GM21367 (cell line): ENCODE measurements around the gene HNF4A.
A peak's percentile ranks its signal among the peaks of the same experiment; 100 is the strongest.
"Not testable (repeated sequence)": the region's sequence is repeated elsewhere in the genome, so short reads cannot be mapped to it uniquely, and the experiment has no call there.

Experiments used
- ATAC-seq: cut with Tn5 transposase; IDR thresholded peaks from one replicate; pipeline ENCODE4 v1.9.1; 2021; ENCODE audit not compliant: unreplicated experiment

HNF4A gene

GRCh38 chr20:44345147-44345546 lies 10.4 kb upstream of the HNF4A start:
- no peak for ATAC-seq

- not testable (repeated sequence) for ATAC-seq
Measured at GRCh38 chr20:44345941-44346340, 9.6 kb upstream of the HNF4A start.

- ATAC-seq: no peak
Measured at GRCh38 chr20:44348168-44348659, 7.3 kb upstream of the HNF4A start.

DNA sequence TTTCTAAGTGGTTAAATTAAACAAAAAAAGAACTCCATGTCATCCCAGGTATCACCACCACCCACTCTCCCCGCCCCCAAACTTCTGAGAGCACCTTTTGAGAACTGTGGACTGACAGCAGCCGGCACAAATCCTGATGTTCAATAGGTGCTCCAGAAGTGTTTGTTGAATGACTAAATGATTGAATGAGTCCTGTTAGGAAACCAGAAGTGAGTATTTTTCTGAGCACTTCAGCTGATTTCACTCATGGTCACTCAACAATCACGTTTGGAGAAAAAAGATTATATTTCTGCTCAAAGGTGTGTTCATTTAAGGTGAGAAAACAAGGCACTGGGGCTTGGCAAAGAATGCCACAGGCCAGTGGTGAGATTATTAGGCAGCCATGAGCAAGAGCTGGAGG lies 6.2 kb upstream of the HNF4A start:
- no peak for ATAC-seq

GRCh38 chr20:44350567-44350966 lies 4.9 kb upstream of the HNF4A start:
- no peak for ATAC-seq

GRCh38 chr20:44354979-44355497 lies 461 bp upstream of the HNF4A start:
- no peak for ATAC-seq

DNA sequence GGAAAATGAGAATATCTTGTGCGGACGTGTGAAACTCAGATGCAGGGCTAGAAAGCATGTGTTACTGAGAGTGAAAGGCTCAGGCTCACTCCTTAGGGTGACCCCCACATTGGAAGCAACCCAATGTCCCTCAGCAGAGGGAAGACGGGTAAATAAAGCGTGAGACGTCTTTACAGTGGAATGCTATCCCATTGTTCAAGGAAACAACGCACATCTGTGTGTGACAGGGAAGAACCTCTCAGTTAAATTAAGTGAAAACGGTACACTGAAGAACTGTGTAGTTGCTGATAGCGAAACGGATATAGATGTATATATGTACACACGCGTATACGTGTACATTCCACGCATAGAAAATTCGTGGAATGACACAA lies 839 bp downstream of the HNF4A start:
- ATAC-seq: no peak

- ATAC-seq: no peak
Measured at GRCh38 chr20:44357020-44357419, 1.5 kb downstream of the HNF4A start.

GRCh38 chr20:44357555-44358125 lies 2.1 kb downstream of the HNF4A start:
- ATAC-seq: no peak

- no peak for ATAC-seq
Measured at GRCh38 chr20:44358776-44359175, 3.3 kb downstream of the HNF4A start.

GRCh38 chr20:44360221-44360620 lies 4.7 kb downstream of the HNF4A start:
- ATAC-seq: no peak

- ATAC-seq: no peak
Measured at GRCh38 chr20:44361021-44361420, 5.5 kb downstream of the HNF4A start.

DNA sequence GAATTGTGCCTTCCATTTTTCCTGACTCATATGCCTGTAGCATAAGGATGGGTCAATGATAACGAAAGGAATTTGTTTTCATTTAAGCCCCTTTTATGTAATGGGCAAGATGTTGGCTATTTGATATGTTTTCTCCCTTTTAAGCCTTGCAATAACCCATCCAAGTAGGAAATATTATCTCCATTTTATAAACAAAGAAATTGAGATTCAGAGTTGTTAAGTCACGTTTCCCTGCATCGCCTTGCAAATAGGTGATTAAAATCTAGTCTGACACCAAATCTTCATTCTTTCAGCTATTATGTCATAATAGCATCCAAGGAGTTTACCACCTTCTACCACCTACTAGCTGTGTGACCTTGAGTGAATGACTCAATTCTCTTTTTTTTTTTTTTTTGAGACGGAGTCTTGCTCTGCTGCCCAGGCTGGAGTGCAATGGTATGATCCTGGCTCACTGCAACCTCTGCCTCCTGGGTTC lies 7.0 kb downstream of the HNF4A start:
- ATAC-seq: no peak

GRCh38 chr20:44364068-44364467 lies 8.6 kb downstream of the HNF4A start:
- no peak for ATAC-seq

DNA sequence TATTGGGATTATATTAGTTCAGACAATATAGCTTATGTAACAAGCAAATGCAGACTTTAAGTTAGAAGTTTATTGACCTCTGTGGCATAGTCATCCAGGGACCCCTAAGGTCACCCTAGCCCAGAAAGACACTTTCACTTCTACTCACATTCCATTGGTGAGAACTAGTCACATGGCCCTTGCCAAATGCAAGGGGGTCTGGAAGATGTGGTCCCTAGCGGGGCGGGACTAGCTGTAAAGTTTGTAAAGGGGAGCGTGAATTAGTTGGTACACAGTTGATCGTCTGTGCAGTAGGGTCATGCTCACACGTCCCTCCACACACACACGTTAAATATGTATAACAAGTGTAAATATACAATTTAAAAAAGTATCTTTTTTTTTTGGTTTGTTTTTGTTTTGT lies 9.3 kb downstream of the HNF4A start:
- ATAC-seq: no peak

DNA sequence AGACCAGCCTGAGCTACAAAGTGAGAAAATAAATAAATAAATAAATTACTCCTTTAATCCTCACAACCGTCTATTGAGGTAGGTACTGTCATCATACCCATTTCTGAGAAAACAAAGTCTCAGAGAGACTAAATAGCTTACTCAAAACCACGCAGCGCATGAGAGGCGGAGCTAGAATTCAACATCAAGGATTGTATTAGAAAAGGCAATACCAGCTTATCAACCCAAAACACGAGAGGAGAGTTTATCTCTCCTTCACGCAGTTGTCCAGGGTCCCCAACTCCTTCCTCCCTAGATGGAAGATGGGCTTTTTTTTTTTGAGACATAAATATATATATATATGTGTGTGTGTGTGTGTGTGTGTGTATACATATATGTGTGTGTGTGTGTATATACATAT lies 12.2 kb downstream of the HNF4A start:
- no peak for ATAC-seq

DNA sequence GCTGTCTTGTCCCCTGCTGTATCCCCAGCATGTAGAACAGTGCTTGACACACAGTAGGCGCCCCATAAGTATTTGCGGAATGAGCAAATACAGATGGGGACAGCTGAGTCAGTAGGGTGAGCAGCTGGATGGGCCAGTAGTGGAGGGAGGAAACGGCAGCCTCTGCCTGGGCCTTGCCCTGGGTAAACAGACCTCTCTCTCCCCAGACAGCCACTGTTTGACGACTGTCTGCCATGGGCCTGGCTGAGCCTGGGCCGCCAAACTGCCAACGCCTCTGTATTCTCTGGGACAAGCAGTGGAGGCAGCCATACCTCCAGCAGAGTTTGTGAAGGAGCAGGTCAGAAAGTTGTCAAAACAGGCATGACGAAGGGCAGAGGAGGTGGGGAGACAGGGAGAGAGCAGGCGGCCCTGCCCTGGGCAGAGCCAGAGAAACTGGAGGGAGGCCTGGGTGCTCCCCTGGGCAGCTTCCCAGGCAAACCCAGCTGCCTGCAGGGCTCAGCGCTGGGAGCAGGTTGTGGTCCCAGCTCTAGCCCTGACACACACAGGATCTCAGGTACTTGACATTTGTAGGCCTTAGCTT lies 15.2 kb downstream of the HNF4A start:
- no peak for ATAC-seq

- ATAC-seq: no peak
Measured at GRCh38 chr20:44382641-44383040, 27.1 kb downstream of the HNF4A start.

- no peak for ATAC-seq
Measured at GRCh38 chr20:44384423-44385027, 29.0 kb downstream of the HNF4A start.

GRCh38 chr20:44388466-44389023 lies 33.0 kb downstream of the HNF4A start:
- peak; percentile 71 for ATAC-seq

- no peak for ATAC-seq
Measured at GRCh38 chr20:44389871-44390270, 34.4 kb downstream of the HNF4A start.

DNA sequence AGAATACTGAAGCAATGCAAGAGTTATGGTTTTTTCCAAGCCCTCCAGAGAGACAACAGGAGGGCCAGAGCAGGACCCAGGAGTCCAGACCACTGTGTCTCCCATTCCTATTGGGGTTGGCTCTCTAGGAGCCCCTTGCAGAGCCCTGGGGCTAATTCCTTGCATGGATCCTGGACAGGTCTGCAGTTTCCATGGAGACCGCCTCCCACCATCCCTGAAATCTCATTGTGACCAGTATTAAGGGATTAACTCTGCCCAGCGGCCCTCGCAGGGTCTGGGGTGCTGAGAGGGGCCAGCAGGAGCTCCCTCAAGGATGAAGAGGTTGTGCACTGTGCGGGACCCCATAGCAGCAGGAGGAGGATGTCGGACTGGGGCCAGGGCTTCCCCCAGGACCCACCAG lies 34.8 kb downstream of the HNF4A start:
- no peak for ATAC-seq
